SU-DHL-6 (cell line): ENCODE results near the gene FAM83D.

Experiments used
- CTCF ChIP-seq: fragments of 200-600 bp; sonication (generic); IDR thresholded peaks from one replicate; pipeline ENCODE4 v1.5.1; 2017; ENCODE audit warnings: antibody characterized with exemption, mild to moderate bottlenecking, low read length, moderate library complexity; ENCODE audit not compliant: insufficient read depth, poor library complexity, severe bottlenecking
- EZH2phosphoT487 ChIP-seq: fragments of 200-600 bp; sonication (generic), shearing (Covaris generic); conservative IDR thresholded peaks from 2 replicates; pipeline ENCODE4 v1.6.1; 2018; ENCODE audit warnings: mild to moderate bottlenecking, antibody characterized with exemption, low read length, moderate library complexity, mixed read lengths

DNA sequence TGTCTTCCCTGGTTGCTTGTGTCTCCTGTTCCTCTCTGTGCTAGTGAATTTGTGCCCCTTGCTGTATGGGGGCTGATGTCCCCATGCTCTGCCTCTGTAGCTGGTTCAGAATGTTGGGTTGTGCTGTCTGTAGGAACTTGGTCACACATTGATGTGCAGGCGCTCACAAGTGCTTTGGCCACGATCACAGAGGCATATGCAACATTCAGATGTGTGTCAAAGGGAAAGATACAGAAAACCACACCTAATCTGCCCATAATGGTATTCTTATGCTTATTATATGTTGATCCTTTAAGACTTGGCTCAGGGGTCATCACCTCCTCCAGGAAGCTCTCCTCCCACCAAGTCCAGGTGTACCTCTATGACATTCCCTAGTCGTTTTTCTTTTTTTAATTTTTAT, 18.8 kb downstream of the FAM83D start:
- TF ChIP-seq CTCF (no peak), EZH2phosphoT487 (no peak)
